Choroid plexus epithelial cell (primary cell): Measurements from ENCODE around the gene CCDC141.

Experiments used
- DNase-seq: peaks from one replicate; pipeline ENCODE4 v3.0.0-alpha.2; 2010; ENCODE audit warnings: low read depth
- H3K4me3 ChIP-seq: 2 replicates; pipeline ENCODE4 v1.5.1; 2011; ENCODE audit warnings: low read depth, mild to moderate bottlenecking, control low read depth, low read length, moderate library complexity
- TF ChIP-seq, protein P1 (sequence below): conservative IDR thresholded peaks from 2 replicates; pipeline ENCODE4 v1.5.1; 2011; ENCODE audit warnings: low read depth, mild to moderate bottlenecking, control low read depth, inconsistent platforms, low read length, moderate library complexity

The CCDC141 gene

GRCh38 chr2:178865146-178865936 is 184.6 kb downstream of the CCDC141 start:
- no peak overlapping the region for H3K4me3 ChIP-seq
- DNase-seq, result no peak
- TF ChIP-seq, protein P1, sequence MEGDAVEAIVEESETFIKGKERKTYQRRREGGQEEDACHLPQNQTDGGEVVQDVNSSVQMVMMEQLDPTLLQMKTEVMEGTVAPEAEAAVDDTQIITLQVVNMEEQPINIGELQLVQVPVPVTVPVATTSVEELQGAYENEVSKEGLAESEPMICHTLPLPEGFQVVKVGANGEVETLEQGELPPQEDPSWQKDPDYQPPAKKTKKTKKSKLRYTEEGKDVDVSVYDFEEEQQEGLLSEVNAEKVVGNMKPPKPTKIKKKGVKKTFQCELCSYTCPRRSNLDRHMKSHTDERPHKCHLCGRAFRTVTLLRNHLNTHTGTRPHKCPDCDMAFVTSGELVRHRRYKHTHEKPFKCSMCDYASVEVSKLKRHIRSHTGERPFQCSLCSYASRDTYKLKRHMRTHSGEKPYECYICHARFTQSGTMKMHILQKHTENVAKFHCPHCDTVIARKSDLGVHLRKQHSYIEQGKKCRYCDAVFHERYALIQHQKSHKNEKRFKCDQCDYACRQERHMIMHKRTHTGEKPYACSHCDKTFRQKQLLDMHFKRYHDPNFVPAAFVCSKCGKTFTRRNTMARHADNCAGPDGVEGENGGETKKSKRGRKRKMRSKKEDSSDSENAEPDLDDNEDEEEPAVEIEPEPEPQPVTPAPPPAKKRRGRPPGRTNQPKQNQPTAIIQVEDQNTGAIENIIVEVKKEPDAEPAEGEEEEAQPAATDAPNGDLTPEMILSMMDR, result no peak

DNA sequence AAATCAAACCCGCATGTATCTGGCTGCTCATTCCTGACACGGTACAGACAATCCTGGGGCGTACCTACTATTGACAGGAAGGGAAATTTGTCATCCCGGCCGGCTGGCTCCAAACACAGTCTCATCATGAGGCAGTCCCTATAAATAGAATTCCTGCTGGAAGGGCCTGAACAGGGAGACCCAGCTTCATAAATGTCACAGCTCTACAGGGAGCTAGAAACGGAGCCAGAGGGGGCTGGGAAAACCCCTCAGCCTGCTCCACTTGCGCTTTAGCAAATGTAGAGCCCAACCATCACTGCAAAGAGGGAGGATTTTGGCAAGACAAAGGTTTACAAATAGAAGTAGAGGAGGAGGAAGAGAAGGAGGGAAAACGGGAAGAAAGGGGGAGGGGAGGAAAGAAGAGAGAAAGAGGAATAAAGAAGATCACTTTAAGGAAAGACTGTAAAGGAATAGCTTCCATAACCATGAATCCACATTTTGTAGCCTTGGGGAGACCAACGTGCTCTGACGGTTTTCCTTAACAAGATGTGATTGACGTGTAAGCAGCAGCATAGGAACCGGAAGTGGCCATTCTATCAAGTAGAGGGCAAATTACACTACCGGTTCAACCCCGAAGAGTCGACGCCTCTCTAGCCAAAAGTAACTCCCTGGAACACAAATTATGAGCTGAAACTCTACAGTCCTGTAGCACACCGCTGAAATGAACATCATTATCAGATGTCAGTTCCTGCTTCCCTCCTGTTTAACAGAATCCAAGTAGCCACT is 185.9 kb downstream of the CCDC141 start:
- no peak overlapping the region for H3K4me3 ChIP-seq
- peak; percentile 33 for DNase-seq
- TF ChIP-seq, protein P1, result no peak

- H3K4me3 ChIP-seq, result no peak overlapping the region
- TF ChIP-seq, protein P1, result no peak
- DNase-seq, result peak; percentile 11
Observed at GRCh38 chr2:178863130-178863855, 186.6 kb downstream of the CCDC141 start.

- no peak overlapping the region for H3K4me3 ChIP-seq
- peak; percentile 68 for DNase-seq
- TF ChIP-seq, protein P1, result peak; percentile 58
Observed at GRCh38 chr2:178860551-178860950, 189.4 kb downstream of the CCDC141 start.

DNA sequence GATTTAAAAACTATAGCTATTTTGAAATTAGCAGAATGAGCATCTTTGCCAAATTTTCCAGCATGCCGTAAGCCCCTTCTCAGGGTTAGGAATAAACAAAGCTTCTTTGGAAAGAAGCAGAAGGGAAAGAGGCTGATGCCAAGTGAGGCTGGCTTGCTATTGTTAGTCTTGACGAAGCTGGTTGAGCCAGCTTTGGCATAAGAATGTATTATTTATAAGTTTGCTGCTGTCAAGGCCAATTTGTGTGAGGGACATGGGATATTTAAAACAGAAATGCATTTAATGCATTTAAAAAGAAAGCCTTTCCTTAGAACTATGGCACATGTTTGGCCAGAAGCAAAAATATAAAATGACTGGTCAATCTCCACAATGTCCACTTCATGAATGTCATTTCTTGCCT is 190.2 kb downstream of the CCDC141 start:
- DNase-seq, result no peak
- TF ChIP-seq, protein P1, result no peak
- no peak overlapping the region for H3K4me3 ChIP-seq

GRCh38 chr2:178858896-178859625 is 190.9 kb downstream of the CCDC141 start:
- TF ChIP-seq, protein P1, result no peak
- no peak overlapping the region for H3K4me3 ChIP-seq
- DNase-seq, result no peak
